ENCODE data around the gene TBC1D14.

DNA sequence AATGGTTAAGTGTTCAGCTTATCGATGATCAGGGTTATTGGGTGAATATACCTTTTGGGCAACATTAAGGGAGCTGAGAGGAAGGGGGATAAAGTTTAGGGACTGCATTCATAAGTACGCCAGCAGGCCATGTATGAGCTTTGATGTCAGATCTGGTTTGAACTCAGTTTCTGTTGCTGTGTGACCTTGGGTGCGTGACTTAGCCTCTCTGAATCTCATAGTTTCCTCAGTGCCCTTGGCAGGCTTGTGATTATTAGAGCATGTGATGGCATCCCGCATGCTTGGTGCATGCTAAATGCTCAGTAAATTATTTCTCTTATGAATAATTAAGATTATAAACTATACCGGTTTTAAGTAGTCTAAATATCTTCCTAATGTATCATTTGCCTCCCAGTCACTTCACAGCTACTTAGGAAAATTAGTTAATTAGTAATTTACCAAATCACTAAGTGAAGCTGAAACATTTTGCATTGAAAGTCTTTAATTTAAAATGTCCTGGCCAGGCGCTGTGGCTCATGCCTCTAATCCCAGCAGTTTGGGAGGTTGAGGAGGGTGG is 3.8 kb downstream of the TBC1D14 start:
- TF ChIP-seq TAF1 (IDR thresholded peaks at IDR 0.05; ENCODE audit: borderline replicate concordance, insufficient read depth, low read length) (no peak), FOXP2 (optimal IDR thresholded peaks at IDR 0.05; ENCODE audit: borderline replicate concordance, extremely low read depth, extremely low read length, insufficient read depth) (no peak), SIN3A (IDR thresholded peaks at IDR 0.05; ENCODE audit: borderline replicate concordance, insufficient read depth, low read length) (no peak), POLR2AphosphoS5 (IDR thresholded peaks at IDR 0.05; ENCODE audit: low read depth, low read length) (no peak), REST (IDR thresholded peaks at IDR 0.05; ENCODE audit: insufficient read depth in 1 of 2, low read depth in 2 of 2, low read length in 2 of 2) (no peak)

All from PFSK-1 (cell line).